Measurements from ENCODE around the gene PARS2.
"Not testable (repeated sequence)": the region's sequence is repeated elsewhere in the genome, so short reads cannot be mapped to it uniquely, and the experiment has no call there.

Gene PARS2

GRCh38 chr1:54782588-54782987 is 18.3 kb upstream of the PARS2 start:
- no peak overlapping the region for H3K4me3 ChIP-seq (ENCODE audit: control insufficient read depth, low read depth, low read length)
- no peak for DNase-seq (ENCODE audit: low read depth)
- no peak for TF ChIP-seq CTCF (IDR thresholded peaks at IDR 0.05; ENCODE audit: control insufficient read depth, insufficient read depth, low read depth, low read length, missing control alignments)

GRCh38 chr1:54782156-54782555 is 17.8 kb upstream of the PARS2 start:
- H3K4me3 ChIP-seq (ENCODE audit: control insufficient read depth, low read depth, low read length), result no peak overlapping the region
- no peak for DNase-seq (ENCODE audit: low read depth)
- TF ChIP-seq CTCF (IDR thresholded peaks at IDR 0.05; ENCODE audit: control insufficient read depth, insufficient read depth, low read depth, low read length, missing control alignments), result no peak

- no peak overlapping the region for H3K4me3 ChIP-seq (ENCODE audit: control insufficient read depth, low read depth, low read length)
- DNase-seq (ENCODE audit: low read depth), result no peak
- no peak for TF ChIP-seq CTCF (IDR thresholded peaks at IDR 0.05; ENCODE audit: control insufficient read depth, insufficient read depth, low read depth, low read length, missing control alignments)
These were observed 16.9 kb upstream of the PARS2 start for GRCh38 chr1:54781023-54781723.

- DNase-seq (ENCODE audit: low read depth), result no peak
- TF ChIP-seq CTCF (IDR thresholded peaks at IDR 0.05; ENCODE audit: control insufficient read depth, insufficient read depth, low read depth, low read length, missing control alignments), result no peak
- no peak overlapping the region for H3K4me3 ChIP-seq (ENCODE audit: control insufficient read depth, low read depth, low read length)
These were observed 13.1 kb upstream of the PARS2 start for GRCh38 chr1:54777431-54777830.

- no peak for DNase-seq (ENCODE audit: low read depth)
These were observed 12.7 kb upstream of the PARS2 start for GRCh38 chr1:54777011-54777410.

GRCh38 chr1:54775828-54776721 is 11.8 kb upstream of the PARS2 start:
- not testable (repeated sequence) for DNase-seq (ENCODE audit: low read depth); H3K4me3 ChIP-seq (ENCODE audit: control insufficient read depth, low read depth, low read length)

More at GRCh38 chr1:54777011-54777410, 12.7 kb upstream of the PARS2 start:
- H3K4me3 ChIP-seq (ENCODE audit: control insufficient read depth, low read depth, low read length), result no peak overlapping the region
- no peak for TF ChIP-seq CTCF (IDR thresholded peaks at IDR 0.05; ENCODE audit: control insufficient read depth, insufficient read depth, low read depth, low read length, missing control alignments)
